PC-3 (cell line): ENCODE results near the gene SMAD3. TPM values are rescaled to one million over a fixed set of nuclear protein-coding genes. Genes with fewer than 3 reads are reported as not detected.

Experiments used
- ATAC-seq: fragments of 200-7000 bp; cut with Tn5 transposase; 2 replicates; pipeline ENCODE4 v1.9.1; 2020; ENCODE audit warnings: mild to moderate bottlenecking, moderate library complexity
- BruUV-seq: library from RNA; stranded (reverse); fragments of 400-500 nt; replicated peaks from 2 replicates; lab custom pipeline; 2021; lab: Mats Ljungman, UMichigan
- CTCF ChIA-PET: fragments of 300-600 bp; sonication (Branson Sonifier 250); formaldehyde crosslinking; loops from one replicate; lab custom pipeline; 2022; ENCODE audit warnings: antibody characterized with exemption; lab: Charles Lee
- POLR2A ChIA-PET: fragments of 300-600 bp; sonication (Branson Sonifier 250); formaldehyde crosslinking; loops from one replicate; lab custom pipeline; 2022; ENCODE audit warnings: antibody characterized with exemption; ENCODE audit not compliant: unreplicated experiment; lab: Charles Lee
- DNase-seq: peaks from one replicate; pipeline ENCODE4 v3.0.0-alpha.2; 2015
- H2AFZ ChIP-seq: fragments of 300-600 bp; sonication (generic); 2 replicates; pipeline ENCODE4 v1.6.0; 2016; ENCODE audit warnings: antibody characterized with exemption, low read length
- H3F3A ChIP-seq: fragments of 300-600 bp; sonication (generic); one replicate; pipeline ENCODE4 v1.6.0; 2017; ENCODE audit warnings: antibody characterized with exemption, low read length, control low read depth, mild to moderate bottlenecking; ENCODE audit not compliant: unreplicated experiment
- H3K27ac ChIP-seq: fragments of 300-600 bp; sonication (generic); 2 replicates; pipeline ENCODE4 v1.5.1; 2016; ENCODE audit warnings: mild to moderate bottlenecking, low read length
- H3K27me3 ChIP-seq: fragments of 300-600 bp; sonication (generic); 2 replicates; pipeline ENCODE4 v1.6.1; 2016; ENCODE audit warnings: low read length, mixed read lengths
- H3K36me3 ChIP-seq: fragments of 300-600 bp; sonication (generic); 2 replicates; pipeline ENCODE4 v1.6.1; 2016; ENCODE audit warnings: low read depth, mixed run types, low read length, mixed read lengths
- H3K4me1 ChIP-seq: fragments of 300-600 bp; sonication (generic); 2 replicates; pipeline ENCODE4 v1.5.1; 2016; ENCODE audit warnings: low read length; ENCODE audit not compliant: insufficient read depth
- H3K4me2 ChIP-seq: fragments of 300-600 bp; sonication (generic); 2 replicates; pipeline ENCODE4 v1.6.0; 2016; ENCODE audit warnings: low read length
- H3K4me3 ChIP-seq: fragments of 300-600 bp; sonication (generic); 2 replicates; pipeline ENCODE4 v1.5.1; 2016; ENCODE audit warnings: mild to moderate bottlenecking, low read length, mixed read lengths
- H3K79me2 ChIP-seq: fragments of 300-600 bp; sonication (generic); 2 replicates; pipeline ENCODE4 v1.6.1; 2017; ENCODE audit warnings: low read length, mixed read lengths
- H3K9ac ChIP-seq: fragments of 300-600 bp; sonication (generic); 2 replicates; pipeline ENCODE4 v1.6.0; 2016; ENCODE audit warnings: mild to moderate bottlenecking, low read length
- H3K9me2 ChIP-seq: fragments of 300-600 bp; sonication (generic); replicated peaks from 2 replicates; pipeline ENCODE4 v1.6.1; 2016; ENCODE audit warnings: mixed run types, low read length, mixed read lengths
- H3K9me3 ChIP-seq: fragments of 300-600 bp; sonication (generic); 2 replicates; pipeline ENCODE4 v1.6.1; 2016; ENCODE audit warnings: low read length, mixed read lengths
- H4K20me1 ChIP-seq: fragments of 300-600 bp; sonication (generic); 2 replicates; pipeline ENCODE4 v1.6.1; 2016; ENCODE audit warnings: low read length, mixed read lengths
- CTCF ChIP-seq: fragments of 300-600 bp; sonication (generic); conservative IDR thresholded peaks from 2 replicates; pipeline ENCODE4 v1.5.1; 2017; ENCODE audit warnings: antibody characterized with exemption, low read depth, mild to moderate bottlenecking, low read length
- EZH2 ChIP-seq: fragments of 300-600 bp; sonication (generic); IDR thresholded peaks from one replicate; pipeline ENCODE4 v1.6.1; 2017; ENCODE audit warnings: antibody characterized with exemption, mild to moderate bottlenecking, low read length; ENCODE audit not compliant: unreplicated experiment
- EZH2phosphoT487 ChIP-seq: fragments of 300-600 bp; sonication (generic); IDR thresholded peaks from 2 replicates; pipeline ENCODE4 v1.6.1; 2018; ENCODE audit warnings: mild to moderate bottlenecking, antibody characterized with exemption, low read length, borderline replicate concordance
- intact Hi-C: fragments of 100-400 bp; cut with micrococcal nuclease; formaldehyde crosslinking; loops from 2 replicates; pipeline ENCODE4 v1.9.0; 2023
- total RNA-seq: library from RNA; depleted of rRNA; stranded (reverse); fragments of >200 nt; gene quantifications from 2 replicates; pipeline ENCODE4 v1.2.3, GENCODE V29; 2014

The SMAD3 gene
- total RNA-seq, 1 experiment from 2014 or later = 75.6 TPM

- no peaks in the 10 kb centered on the region for H3K9me2 ChIP-seq
- H3F3A ChIP-seq = peaks cover 9% of the 10 kb centered on the region
- no peaks in the 10 kb centered on the region for H3K27me3 ChIP-seq
- DNase-seq (no peak), ATAC-seq (no peak)
- H4K20me1 ChIP-seq = no peaks in the 10 kb centered on the region
- intact Hi-C loops = no loop called here
- no peak overlapping the region for H3K4me2 ChIP-seq
- H3K9me3 ChIP-seq = no peaks in the 10 kb centered on the region
- ChIA-PET CTCF (no interaction called here), POLR2A (no interaction called here)
- H3K27ac ChIP-seq = peak overlapping the region; percentile 100
- TF ChIP-seq EZH2 (no peak), EZH2phosphoT487 (no peak), CTCF (no peak)
- no TSS peak for BruUV-seq
- H3K9ac ChIP-seq = no peak overlapping the region
- H3K4me1 ChIP-seq = peaks cover 62% of the 10 kb centered on the region
- peaks cover 88% of the 10 kb centered on the region for H3K79me2 ChIP-seq
- no peak overlapping the region for H2AFZ ChIP-seq
- peaks cover 39% of the 10 kb centered on the region for H3K36me3 ChIP-seq
- no peak overlapping the region for H3K4me3 ChIP-seq
Observed at GRCh38 chr15:67130673-67131601, 65.5 kb downstream of the SMAD3 start.

DNA sequence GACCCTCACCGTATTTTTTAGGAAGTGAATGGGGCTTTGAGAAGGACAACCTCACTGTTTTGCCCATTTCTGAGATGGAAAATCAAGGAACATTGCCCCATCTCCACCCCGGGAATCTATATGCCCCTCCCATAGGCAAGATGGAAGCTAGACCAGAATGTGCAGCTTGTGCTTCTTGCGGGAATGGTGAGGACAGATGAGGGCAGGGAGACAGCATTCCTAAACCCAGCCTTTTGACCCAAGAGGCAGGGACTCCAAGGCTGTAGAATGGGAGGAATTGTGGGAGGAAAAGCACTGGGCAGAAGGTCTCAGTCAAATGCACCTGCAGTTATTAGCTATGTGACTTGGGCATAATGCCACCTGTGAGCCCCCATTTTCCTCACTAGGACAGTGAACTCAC lies 66.9 kb downstream of the SMAD3 start:
- CTCF ChIA-PET = no interaction called here
- POLR2A ChIA-PET = no interaction called here

More for the DNA sequence above, 66.9 kb downstream of the SMAD3 start:
- Histone ChIP-seq H3K4me1 (peaks cover 56% of the 10 kb centered on the region), H3K36me3 (peaks cover 34% of the 10 kb centered on the region), H2AFZ (no peak overlapping the region), H4K20me1 (no peaks in the 10 kb centered on the region), H3K27ac (peak overlapping the region; percentile 34), H3K9ac (no peak overlapping the region), H3K9me2 (no peaks in the 10 kb centered on the region), H3K4me3 (no peak overlapping the region), H3K79me2 (peaks cover 91% of the 10 kb centered on the region), H3F3A (no peaks in the 10 kb centered on the region), H3K4me2 (no peak overlapping the region), H3K27me3 (no peaks in the 10 kb centered on the region), H3K9me3 (no peaks in the 10 kb centered on the region)
- TF ChIP-seq EZH2phosphoT487 (no peak), EZH2 (no peak), CTCF (no peak)
- intact Hi-C loops = no loop called here
- no peak for DNase-seq
- no peak for ATAC-seq
- BruUV-seq = no TSS peak
